ENCODE measurements around the gene MAN2A1.
"Not testable (repeated sequence)": the region's sequence is repeated elsewhere in the genome, so short reads cannot be mapped to it uniquely, and the experiment has no call there.

Gene MAN2A1

DNA sequence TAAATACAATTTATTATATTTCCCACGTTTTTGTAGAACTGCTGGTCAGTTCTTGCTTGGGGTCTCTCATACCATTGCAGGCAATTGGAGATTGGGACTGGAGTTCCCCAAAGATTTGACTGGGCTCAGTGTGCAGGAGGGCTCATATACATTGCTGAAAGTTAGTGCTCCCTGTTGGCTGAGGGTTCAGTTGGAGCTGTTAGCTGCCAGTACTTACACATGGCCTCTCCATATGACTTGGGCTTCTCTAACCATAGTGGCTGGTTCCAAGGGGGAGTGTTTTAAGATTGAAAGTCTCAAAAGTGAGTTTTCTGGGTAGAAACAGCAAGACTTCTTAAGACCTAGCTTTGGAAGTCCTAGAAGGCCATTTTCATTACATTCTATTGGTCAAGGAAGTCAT is 102.9 kb downstream of the MAN2A1 start:
- peaks cover 10% of the 10 kb centered on the region for H3K36me3 Mint-ChIP-seq (ENCODE audit: insufficient read depth)
- no peak for ATAC-seq (replicated peaks)
- H3K27ac Mint-ChIP-seq: no peak overlapping the region

GRCh38 chr5:109803854-109804253 is 114.1 kb downstream of the MAN2A1 start:
- DNase-seq (no peak), ATAC-seq (replicated peaks) (no peak)
- Mint-ChIP-seq H3K27ac (no peak overlapping the region), H3K4me3 (no peak overlapping the region), H3K36me3 (ENCODE audit: insufficient read depth) (peaks cover 21% of the 10 kb centered on the region), H3K4me1 (ENCODE audit: low read depth in 2 of 2) (peaks cover 0 to 3% of the 10 kb centered on the region in 2 donors), H3K9me3 (no peaks in the 10 kb centered on the region), H3K27me3 (no peaks in the 10 kb centered on the region)

More for the DNA sequence above, 102.9 kb downstream of the MAN2A1 start:
- Mint-ChIP-seq H3K27me3 (no peaks in the 10 kb centered on the region), H3K4me3 (no peak overlapping the region), H3K9me3 (no peaks in the 10 kb centered on the region), H3K4me1 (ENCODE audit: low read depth in 2 of 2) (peaks cover 2 to 5% of the 10 kb centered on the region in 2 donors)
- DNase-seq: no peak

- H3K27me3 Mint-ChIP-seq: no peaks in the 10 kb centered on the region
- DNase-seq (no peak), ATAC-seq (replicated peaks) (no peak)
- no peak overlapping the region for H3K27ac Mint-ChIP-seq
- no peak overlapping the region for H3K4me3 Mint-ChIP-seq
- no peaks in the 10 kb centered on the region for H3K9me3 Mint-ChIP-seq
- H3K36me3 Mint-ChIP-seq (ENCODE audit: insufficient read depth): peaks cover 11% of the 10 kb centered on the region
- H3K4me1 Mint-ChIP-seq (ENCODE audit: low read depth in 2 of 2): peaks cover 0 to 10% of the 10 kb centered on the region in 2 donors
These were observed 115.7 kb downstream of the MAN2A1 start for GRCh38 chr5:109805472-109805871.

GRCh38 chr5:109805883-109806282 is 116.2 kb downstream of the MAN2A1 start:
- Mint-ChIP-seq H3K9me3 (no peaks in the 10 kb centered on the region), H3K27ac (no peak overlapping the region), H3K4me3 (no peak overlapping the region), H3K4me1 (ENCODE audit: low read depth in 2 of 2) (peaks cover 0 to 12% of the 10 kb centered on the region in 2 donors), H3K36me3 (ENCODE audit: insufficient read depth) (peaks cover 7% of the 10 kb centered on the region), H3K27me3 (no peaks in the 10 kb centered on the region)
- ATAC-seq (replicated peaks) (no peak), DNase-seq (no peak)

GRCh38 chr5:109812698-109813097 is 123.0 kb downstream of the MAN2A1 start:
- H3K4me3 Mint-ChIP-seq: no peak overlapping the region
- H3K9me3 Mint-ChIP-seq: no peaks in the 10 kb centered on the region
- peaks cover 17% of the 10 kb centered on the region for H3K36me3 Mint-ChIP-seq (ENCODE audit: insufficient read depth)
- no peak for ATAC-seq (replicated peaks)
- no peak for DNase-seq
- H3K27ac Mint-ChIP-seq: no peak overlapping the region
- H3K4me1 Mint-ChIP-seq (ENCODE audit: low read depth in 2 of 2): peaks cover 2 to 13% of the 10 kb centered on the region in 2 donors
- H3K27me3 Mint-ChIP-seq: no peaks in the 10 kb centered on the region

DNA sequence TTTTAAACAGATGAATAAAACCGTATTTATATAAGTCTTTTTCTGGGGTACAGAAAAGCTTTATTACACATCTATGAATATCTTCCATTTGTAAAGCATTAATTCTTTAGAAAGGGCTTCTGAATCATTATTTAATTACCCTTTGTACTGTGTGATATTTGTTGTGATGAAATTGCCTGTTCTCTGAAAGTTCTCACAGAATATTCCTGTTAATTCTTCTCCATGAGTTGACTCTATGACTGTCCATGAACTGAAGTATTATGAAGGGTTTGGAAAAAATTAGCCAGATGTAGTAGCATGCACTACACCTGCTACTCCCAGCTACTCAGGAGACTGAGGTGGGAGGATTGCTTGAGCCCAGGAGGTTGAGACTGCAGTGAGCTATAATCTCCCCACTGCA is 127.0 kb downstream of the MAN2A1 start:
- Mint-ChIP-seq H3K9me3 (no peaks in the 10 kb centered on the region), H3K36me3 (ENCODE audit: insufficient read depth) (peaks cover 19% of the 10 kb centered on the region), H3K27me3 (no peaks in the 10 kb centered on the region)

DNA sequence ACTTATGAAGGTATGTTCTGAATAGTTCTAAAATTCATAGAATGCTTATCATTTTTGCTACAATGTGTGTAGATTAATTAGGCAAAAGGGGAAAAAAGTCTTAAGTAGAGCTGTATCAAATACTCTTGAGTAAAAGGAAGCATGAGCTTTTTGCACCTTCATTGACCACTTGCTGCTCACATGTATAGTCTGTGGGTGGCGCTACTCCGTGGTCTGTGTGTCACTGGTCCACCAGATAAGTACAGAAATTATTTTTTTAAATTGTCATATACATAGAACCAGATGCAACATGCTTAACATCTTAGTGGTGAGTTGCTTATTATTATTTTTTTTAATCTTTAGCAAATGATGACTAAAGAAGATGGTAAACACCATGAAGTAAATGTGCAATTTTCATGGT is 130.2 kb downstream of the MAN2A1 start:
- Mint-ChIP-seq H3K27ac (no peak overlapping the region), H3K4me3 (no peak overlapping the region), H3K4me1 (ENCODE audit: low read depth in 2 of 2) (peaks cover 0 to 4% of the 10 kb centered on the region in 2 donors), H3K36me3 (ENCODE audit: insufficient read depth) (peaks cover 33% of the 10 kb centered on the region), H3K27me3 (no peaks in the 10 kb centered on the region), H3K9me3 (no peaks in the 10 kb centered on the region)
- DNase-seq: no peak
- ATAC-seq (replicated peaks): no peak

More for the DNA sequence above, 127.0 kb downstream of the MAN2A1 start:
- Mint-ChIP-seq H3K4me1 (ENCODE audit: low read depth in 2 of 2) (peaks cover 2 to 8% of the 10 kb centered on the region in 2 donors), H3K27ac (no peak overlapping the region), H3K4me3 (no peak overlapping the region)
- ATAC-seq (replicated peaks) (no peak), DNase-seq (no peak)

- Mint-ChIP-seq H3K4me3 (no peak overlapping the region), H3K27me3 (no peaks in the 10 kb centered on the region), H3K9me3 (no peaks in the 10 kb centered on the region), H3K27ac (no peak overlapping the region), H3K36me3 (ENCODE audit: insufficient read depth) (peaks cover 51% of the 10 kb centered on the region), H3K4me1 (ENCODE audit: low read depth in 2 of 2) (peaks cover 0 to 4% of the 10 kb centered on the region in 2 donors)
- ATAC-seq (replicated peaks): no peak
- no peak for DNase-seq
These were observed 133.9 kb downstream of the MAN2A1 start for GRCh38 chr5:109823597-109823996.

DNA sequence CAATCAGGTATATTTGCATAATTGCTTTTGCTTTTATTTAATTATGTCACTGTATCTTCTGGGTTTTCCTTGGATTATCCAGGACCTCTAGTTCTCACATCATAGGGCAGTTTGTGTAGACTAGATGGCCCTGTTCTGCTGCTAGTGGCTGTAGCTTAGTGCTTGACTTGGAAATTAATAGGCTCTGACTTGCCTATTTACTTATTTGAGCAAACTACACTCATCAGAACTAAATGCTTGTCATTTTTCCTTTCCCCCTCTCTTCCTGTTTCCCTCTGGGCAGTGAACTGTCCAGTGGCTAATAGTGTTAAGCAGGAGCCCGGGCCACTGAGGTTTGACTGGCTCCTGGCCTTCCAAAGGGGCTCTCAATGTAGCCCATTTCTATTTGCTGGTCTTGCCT is 135.7 kb downstream of the MAN2A1 start:
- DNase-seq (no peak), ATAC-seq (replicated peaks) (no peak)
- H3K4me1 Mint-ChIP-seq (ENCODE audit: low read depth in 2 of 2): peaks cover 0 to 10% of the 10 kb centered on the region in 2 donors
- H3K36me3 Mint-ChIP-seq (ENCODE audit: insufficient read depth): peaks cover 46% of the 10 kb centered on the region
- no peaks in the 10 kb centered on the region for H3K27me3 Mint-ChIP-seq
- no peaks in the 10 kb centered on the region for H3K9me3 Mint-ChIP-seq
- H3K4me3 Mint-ChIP-seq: no peak overlapping the region
- no peak overlapping the region for H3K27ac Mint-ChIP-seq

GRCh38 chr5:109826426-109826825 is 136.7 kb downstream of the MAN2A1 start:
- Mint-ChIP-seq H3K9me3 (no peaks in the 10 kb centered on the region), H3K4me1 (ENCODE audit: low read depth in 2 of 2) (peaks cover 0 to 11% of the 10 kb centered on the region in 2 donors), H3K4me3 (no peak overlapping the region), H3K36me3 (ENCODE audit: insufficient read depth) (peaks cover 42% of the 10 kb centered on the region), H3K27me3 (no peaks in the 10 kb centered on the region), H3K27ac (no peak overlapping the region)
- DNase-seq (no peak), ATAC-seq (replicated peaks) (no peak)

- Mint-ChIP-seq H3K9me3 (no peaks in the 10 kb centered on the region), H3K4me3 (no peak overlapping the region), H3K4me1 (ENCODE audit: low read depth in 2 of 2) (peaks cover 0 to 17% of the 10 kb centered on the region in 2 donors), H3K36me3 (ENCODE audit: insufficient read depth) (peaks cover 25% of the 10 kb centered on the region), H3K27ac (no peak overlapping the region), H3K27me3 (no peaks in the 10 kb centered on the region)
- DNase-seq (no peak), ATAC-seq (replicated peaks) (no peak)
These were observed 139.6 kb downstream of the MAN2A1 start for GRCh38 chr5:109829331-109829730.

DNA sequence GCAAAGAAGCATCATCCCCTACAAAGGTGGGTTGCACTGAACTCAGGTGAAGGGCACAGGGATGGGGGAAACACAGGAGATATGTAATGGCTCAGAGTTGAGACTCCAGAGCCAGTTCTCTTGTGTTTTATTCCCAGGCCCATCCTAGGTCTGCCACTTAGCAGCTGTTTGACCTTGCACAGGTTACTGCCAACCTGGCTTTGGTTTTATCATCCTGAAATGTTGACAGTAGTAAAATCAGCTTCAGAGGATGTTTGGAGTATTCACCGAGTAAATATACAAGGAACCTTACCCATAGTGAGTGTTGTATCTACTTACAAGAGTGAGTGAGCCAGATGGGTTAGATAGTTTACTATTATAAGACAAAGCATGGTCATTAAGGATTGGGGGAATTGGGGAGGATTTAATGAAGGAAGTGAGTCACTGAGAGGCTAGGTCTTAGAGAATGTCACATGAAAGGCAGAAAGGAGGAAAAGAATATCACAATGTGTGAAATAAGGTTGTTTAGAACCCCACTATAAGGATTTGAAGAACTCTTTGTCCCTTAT is 141.3 kb downstream of the MAN2A1 start:
- H3K4me3 Mint-ChIP-seq: no peak overlapping the region
- H3K9me3 Mint-ChIP-seq: no peaks in the 10 kb centered on the region
- peaks cover 0 to 22% of the 10 kb centered on the region in 2 donors for H3K4me1 Mint-ChIP-seq (ENCODE audit: low read depth in 2 of 2)
- DNase-seq (no peak), ATAC-seq (replicated peaks) (no peak)
- no peak overlapping the region for H3K27ac Mint-ChIP-seq
- peaks cover 15% of the 10 kb centered on the region for H3K36me3 Mint-ChIP-seq (ENCODE audit: insufficient read depth)
- H3K27me3 Mint-ChIP-seq: no peaks in the 10 kb centered on the region

DNA sequence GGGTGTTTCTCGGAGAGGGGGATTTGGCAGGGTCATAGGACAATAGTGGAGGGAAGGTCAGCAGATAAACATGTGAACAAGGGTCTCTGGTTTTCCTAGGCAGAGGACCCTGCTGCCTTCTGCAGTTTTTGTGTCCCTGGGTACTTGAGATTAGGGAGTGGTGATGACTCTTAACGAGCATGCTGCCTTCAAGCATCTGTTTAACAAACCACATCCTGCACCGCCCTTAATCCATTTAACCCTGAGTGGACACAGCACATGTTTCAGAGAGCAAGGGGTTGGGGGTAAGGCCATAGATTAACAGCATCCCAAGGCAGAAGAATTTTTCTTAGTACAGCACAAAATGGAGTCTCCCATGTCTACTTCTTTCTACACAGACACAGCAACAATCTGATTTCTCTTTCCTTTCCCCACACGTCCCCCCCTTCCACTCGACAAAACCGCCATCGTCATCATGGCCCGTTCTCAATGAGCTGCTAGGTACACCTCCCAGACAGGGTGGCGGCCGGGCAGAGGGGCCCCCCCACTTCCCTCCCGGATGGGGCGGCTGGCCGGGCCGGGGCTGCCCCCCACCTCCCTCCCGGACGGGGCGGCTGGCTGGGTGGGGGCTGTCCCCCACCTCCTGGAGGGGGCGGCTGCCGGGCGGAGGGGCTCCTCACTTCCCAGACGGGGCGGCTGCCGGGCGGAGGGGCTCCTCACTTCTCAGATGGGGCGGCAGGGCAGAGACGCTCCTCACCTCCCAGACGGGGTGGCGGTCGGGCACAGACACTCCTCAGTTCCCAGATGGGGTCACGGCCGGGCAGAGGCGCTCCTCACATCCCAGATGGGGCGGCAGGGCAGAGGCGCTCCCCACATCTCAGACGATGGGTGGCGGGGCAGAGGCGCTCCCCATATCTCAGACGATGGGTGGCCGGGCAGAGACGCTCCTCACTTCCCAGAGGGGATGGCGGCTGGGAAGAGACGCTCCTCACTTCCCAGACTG is 142.8 kb downstream of the MAN2A1 start:
- ATAC-seq (replicated peaks); DNase-seq; H3K9me3 Mint-ChIP-seq; H3K36me3 Mint-ChIP-seq (ENCODE audit: insufficient read depth); H3K27me3 Mint-ChIP-seq; H3K27ac Mint-ChIP-seq; H3K4me3 Mint-ChIP-seq: not testable (repeated sequence)
- H3K4me1 Mint-ChIP-seq (ENCODE audit: low read depth in 2 of 2): peaks cover 0 to 22% of the 10 kb centered on the region in 2 donors

- ATAC-seq (replicated peaks): no peak
- H3K4me1 Mint-ChIP-seq (ENCODE audit: low read depth in 2 of 2): peaks cover 0 to 22% of the 10 kb centered on the region in 2 donors
- H3K27me3 Mint-ChIP-seq: no peaks in the 10 kb centered on the region
- H3K9me3 Mint-ChIP-seq: no peaks in the 10 kb centered on the region
- H3K36me3 Mint-ChIP-seq (ENCODE audit: insufficient read depth): peaks cover 3% of the 10 kb centered on the region
- peak overlapping the region in 1 of 2 donors; percentile 84 for H3K27ac Mint-ChIP-seq
- no peak overlapping the region for H3K4me3 Mint-ChIP-seq
- no peak for DNase-seq
These were observed 144.2 kb downstream of the MAN2A1 start for GRCh38 chr5:109833946-109834345.
